GM21423 (cell line): ENCODE results near the gene DENND4C.
"Not testable (repeated sequence)": the region's sequence is repeated elsewhere in the genome, so short reads cannot be mapped to it uniquely, and the experiment has no call there.

Experiments
- ATAC-seq: cut with Tn5 transposase; IDR thresholded peaks from one replicate; pipeline ENCODE4 v1.9.1; 2021; ENCODE audit warnings: mild to moderate bottlenecking, moderate library complexity; ENCODE audit not compliant: unreplicated experiment

Gene DENND4C

DNA sequence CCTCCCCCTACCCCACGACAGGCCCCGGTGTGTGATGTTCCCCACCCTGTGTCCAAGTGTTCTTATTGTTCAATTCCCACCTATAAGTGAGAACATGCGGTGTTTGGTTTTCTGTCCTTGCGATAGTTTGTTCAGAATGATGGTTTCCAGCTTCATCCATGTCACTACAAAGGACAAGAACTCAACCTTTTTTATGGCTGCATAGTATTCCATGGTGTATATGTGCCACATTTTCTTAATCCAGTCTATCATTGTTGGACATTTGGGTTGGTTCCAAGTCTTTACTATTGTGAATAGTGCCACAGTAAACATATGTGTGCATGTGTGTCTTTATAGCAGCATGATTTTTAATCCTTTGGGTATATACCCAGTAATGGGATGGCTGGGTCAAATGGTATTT lies 35.1 kb downstream of the DENND4C start:
- not testable (repeated sequence) for ATAC-seq

GRCh38 chr9:19266778-19267384 lies 36.4 kb downstream of the DENND4C start:
- ATAC-seq, result not testable (repeated sequence)

DNA sequence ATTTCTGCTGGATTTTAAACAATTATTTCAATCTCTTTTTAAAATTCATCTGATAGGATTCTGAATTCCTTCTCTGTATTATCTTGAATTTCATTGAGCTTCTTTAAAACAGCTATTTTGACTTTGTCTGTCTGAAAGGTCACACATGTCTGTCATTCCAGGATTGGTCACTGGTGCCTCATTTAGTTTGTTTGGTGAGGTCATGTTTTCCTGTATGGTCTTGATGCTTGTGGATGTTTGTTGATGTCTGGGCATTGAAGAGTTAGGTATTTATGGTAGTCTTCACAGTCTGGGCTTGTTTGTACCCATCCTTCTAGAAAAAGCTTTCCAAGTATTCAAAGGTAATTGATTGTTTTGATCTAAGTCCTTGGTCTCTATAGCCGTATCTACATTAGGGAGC lies 39.1 kb downstream of the DENND4C start:
- no peak for ATAC-seq

DNA sequence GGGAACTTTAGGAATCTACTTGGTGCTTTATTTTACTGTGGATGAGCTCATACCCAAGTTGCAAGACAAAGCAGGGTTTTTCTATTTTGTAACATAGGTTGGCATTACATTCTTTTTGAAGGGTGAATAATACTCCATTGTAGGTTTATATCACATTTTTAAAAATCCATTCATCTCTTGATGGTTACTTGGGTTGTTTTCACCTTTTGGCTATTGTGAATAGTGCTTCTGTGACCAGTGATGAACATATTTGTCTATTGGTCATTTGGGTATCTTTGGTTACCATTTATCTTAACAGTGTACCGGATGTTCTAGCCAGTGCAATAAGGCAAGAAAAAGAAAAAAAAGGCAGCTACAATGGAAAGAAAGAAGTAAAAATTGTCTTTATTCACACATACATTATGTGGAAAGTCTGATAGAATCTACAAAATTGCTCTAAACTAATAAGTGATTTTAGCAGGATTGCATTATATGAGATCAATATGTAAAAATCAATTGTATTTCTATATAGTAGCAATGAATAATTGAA lies 40.0 kb downstream of the DENND4C start:
- ATAC-seq, result no peak

DNA sequence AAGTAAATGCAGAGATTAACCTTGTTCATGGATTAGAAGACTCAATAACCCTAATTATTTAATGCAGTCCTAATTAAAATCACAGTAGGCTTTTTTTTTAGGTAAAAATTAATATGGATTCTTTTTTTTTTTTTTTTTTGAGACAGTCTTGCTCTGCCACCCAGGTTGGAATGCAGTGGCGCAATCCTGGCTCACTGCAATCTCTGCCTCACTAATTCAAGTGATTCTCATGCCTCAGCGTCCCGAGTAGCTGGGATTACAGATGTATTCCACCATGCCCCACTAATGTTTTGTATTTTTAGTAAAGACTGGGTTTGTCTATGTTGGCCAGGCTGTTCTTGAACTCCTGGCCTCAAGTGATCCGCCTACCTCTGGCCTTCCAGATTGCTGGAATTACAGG lies 40.6 kb downstream of the DENND4C start:
- no peak for ATAC-seq

- no peak for ATAC-seq
These were observed 51.3 kb downstream of the DENND4C start for GRCh38 chr9:19281801-19282200.

GRCh38 chr9:19283072-19283710 lies 52.7 kb downstream of the DENND4C start:
- no peak for ATAC-seq

- no peak for ATAC-seq
These were observed 54.2 kb downstream of the DENND4C start for GRCh38 chr9:19284729-19285128.

DNA sequence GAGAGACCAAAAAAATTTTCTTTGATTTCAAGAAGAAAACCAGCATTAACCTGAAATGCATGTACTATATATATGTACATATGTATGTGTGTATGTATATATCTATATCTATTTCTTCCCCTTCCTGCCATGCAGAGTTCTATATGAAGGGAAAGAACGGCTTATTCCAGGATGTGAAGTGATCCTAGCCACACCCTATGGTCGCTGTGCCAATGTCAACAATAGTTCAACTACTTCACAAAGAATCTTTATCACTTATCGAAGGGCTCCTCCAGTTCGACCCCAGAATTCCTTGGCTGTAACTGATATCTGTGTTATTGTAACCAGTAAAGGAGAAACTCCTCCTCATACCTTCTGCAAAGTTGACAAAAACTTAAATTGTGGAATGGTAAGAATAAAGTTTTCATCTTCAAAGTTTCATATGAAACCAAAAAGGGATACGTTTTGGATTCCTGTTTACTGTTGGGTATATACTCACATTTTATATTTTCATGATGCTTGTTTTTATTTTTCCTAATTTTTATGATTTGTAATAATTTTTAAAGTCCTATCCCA lies 56.2 kb downstream of the DENND4C start:
- no peak for ATAC-seq

- no peak for ATAC-seq
These were observed 57.6 kb downstream of the DENND4C start for GRCh38 chr9:19288081-19288480.

GRCh38 chr9:19290103-19290502 lies 59.6 kb downstream of the DENND4C start:
- ATAC-seq, result no peak

GRCh38 chr9:19294219-19294618 lies 63.7 kb downstream of the DENND4C start:
- ATAC-seq, result no peak

DNA sequence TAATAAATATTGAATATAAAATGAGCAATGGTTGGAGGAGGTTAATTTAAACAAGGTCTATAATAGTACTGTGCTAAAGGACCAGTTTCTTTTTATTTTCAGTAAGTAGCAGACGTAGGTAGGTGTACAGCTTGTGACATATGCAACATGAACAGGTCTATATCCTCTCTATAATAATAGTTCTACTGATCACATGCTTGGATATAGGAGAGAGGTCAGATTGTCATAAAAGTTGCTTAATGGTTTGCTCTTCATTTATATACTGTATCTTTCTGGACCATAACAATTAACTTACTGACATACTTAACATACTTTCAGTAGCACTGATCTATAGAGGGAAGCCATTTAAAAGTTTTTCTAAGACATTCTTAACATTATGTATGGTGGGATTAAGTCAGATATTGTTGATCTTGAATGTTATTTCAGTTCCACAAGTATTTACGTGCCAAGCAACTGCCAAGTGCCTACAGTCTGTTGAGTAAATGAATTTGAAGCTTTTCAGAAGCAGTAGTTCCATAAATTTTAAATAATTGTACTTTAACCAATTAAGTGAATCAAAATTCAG lies 68.0 kb downstream of the DENND4C start:
- ATAC-seq, result no peak

DNA sequence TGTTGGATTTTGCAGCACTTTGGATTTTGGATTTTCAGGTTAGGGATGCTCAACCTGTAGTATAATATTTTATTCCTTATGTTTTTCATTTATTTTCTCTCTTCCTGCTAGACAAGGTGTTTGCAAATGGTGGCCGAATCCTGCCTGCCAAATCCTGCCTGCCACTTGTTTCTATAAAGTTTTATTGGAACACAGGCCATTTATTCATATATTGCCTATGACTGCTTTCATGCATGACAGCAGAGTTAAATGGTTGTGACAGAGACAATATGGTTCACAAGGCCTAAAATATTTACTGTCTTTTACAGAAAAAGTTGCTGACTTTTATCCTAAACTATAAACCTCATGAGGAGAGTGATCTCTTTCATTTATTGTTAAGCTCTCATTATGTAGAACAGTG lies 72.7 kb downstream of the DENND4C start:
- no peak for ATAC-seq

- ATAC-seq, result no peak
These were observed 76.1 kb downstream of the DENND4C start for GRCh38 chr9:19306568-19306967.

- no peak for ATAC-seq
These were observed 79.8 kb downstream of the DENND4C start for GRCh38 chr9:19310246-19310645.

- ATAC-seq, result no peak
These were observed 83.1 kb downstream of the DENND4C start for GRCh38 chr9:19313573-19313972.

GRCh38 chr9:19320495-19320894 lies 90.0 kb downstream of the DENND4C start:
- ATAC-seq, result no peak

GRCh38 chr9:19331877-19332276 lies 101.4 kb downstream of the DENND4C start:
- ATAC-seq, result no peak

GRCh38 chr9:19336166-19336565 lies 105.7 kb downstream of the DENND4C start:
- ATAC-seq, result no peak

GRCh38 chr9:19342947-19343346 lies 112.5 kb downstream of the DENND4C start:
- ATAC-seq, result no peak

DNA sequence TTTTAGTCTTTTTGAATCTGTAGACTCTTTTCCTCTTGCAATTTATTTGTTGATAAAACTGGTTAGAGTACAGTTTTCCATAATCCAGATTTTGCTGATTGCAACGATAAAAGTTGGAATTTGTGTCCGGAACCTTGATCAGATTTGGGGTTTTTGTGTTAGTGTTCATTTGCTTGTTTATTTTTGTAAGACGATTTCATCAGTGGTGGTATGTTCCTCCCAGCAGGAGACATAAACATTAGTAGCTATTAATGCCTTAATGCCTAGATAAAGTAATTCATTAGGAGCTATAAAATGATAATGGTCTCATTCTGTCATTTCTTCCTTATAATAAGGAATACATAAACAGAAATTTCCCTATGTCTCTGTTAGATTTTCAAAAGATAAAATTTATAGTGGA lies 128.2 kb downstream of the DENND4C start:
- no peak for ATAC-seq
